Measurements from ENCODE around the gene ATP12A. TPM values are rescaled to one million over a fixed set of nuclear protein-coding genes. Genes with fewer than 3 reads are reported as not detected.

ATP12A gene
- total RNA-seq, 1 donor from 2014 or later = not detected

DNA sequence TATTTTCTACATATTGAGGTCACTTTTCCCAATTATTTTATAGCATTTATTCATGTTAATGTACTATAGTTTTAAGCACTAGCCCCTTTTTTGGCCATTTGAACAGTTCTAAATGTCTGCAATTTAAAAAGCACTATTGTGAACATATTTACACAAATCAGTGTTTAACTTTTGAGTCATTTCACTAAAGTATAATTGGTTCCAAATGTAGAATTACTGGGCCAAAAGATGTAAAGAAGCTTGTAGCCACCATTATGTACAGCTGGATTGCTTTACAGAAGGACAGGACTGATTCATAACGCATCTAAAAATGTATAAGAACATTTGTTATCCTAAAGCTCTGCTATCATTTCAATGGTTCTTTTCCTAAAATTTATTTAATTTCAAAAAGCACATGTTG lies 16.6 kb upstream of the ATP12A start:
- no peak for DNase-seq

DNA sequence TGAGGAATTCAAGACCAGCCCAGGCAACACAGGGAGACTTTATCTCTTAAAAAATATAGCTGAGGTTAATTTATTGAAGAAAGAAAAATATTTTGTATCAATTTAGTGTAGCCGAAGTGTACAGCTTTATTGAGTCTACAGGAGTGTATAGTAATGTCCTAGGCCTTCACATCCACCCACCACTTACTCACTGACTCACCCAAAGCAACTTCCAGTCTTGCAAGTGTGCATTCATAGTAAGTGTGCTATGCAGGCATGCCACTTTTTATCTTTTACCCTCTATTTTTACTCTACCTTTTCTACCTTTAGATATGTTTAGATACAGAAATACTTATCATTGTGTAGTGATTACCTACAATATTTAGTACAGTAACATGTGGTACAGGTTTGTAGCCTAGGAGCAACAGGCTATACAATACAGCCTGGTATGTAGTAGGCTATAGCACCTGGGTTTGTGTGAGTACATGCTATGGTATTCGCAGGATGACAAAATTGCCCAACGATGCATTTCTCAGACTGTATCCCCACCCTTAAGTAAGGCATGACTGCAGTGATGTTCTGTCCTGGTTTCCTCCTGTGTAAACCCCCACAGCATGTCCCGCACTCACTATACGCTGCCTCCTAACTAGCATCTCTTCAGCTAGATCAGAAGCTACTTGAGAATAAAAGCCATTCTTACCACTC lies 15.3 kb upstream of the ATP12A start:
- DNase-seq = no peak

DNA sequence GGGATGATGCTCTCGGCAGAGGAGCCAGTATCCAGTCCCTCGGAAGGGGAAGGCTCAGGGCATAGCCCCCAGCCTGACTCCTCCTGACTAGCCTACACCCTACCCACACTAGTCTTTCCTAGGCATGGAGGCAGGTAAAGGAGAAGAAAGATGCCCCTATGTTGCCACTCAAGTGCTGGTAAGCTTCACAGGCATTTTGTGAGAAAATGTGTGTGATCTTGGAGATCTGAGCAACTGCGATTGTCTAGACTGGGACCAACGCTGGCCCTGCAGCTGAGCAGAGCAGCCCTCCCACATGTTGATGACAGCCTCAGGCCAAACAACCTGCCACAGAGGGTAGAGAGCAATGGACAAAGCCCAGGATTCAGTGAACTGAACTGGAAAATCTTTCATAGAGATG lies 11.7 kb upstream of the ATP12A start:
- no peak for DNase-seq

DNA sequence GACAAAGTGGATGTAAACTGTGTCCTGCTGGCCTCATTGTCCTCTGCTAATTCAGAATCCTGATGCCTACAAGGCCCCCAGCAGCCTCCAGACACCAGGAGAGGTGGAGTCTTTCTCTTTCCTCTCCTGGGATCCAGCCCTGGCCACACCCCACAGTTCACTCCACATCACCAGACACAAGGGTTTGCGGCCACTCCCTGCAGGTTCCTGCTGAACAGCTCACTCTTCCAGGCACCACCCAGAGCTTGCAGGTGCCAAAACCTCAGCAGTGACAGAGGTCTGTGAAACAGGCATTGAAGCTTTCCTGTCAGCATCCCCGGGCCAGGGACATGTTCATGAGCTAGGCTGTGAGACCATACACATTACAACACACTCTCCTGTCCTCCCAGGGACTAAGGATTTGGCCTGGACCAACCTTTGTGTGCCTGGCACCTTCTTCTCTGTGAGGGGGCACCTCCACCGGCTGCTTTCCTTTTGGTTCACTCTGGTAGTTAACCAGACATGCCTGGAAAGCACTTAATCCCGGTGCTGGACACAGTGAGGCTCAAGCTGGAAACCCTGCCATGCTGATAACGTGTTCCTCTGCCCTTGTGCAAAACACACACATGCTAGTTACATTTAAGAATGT lies 11.1 kb upstream of the ATP12A start:
- DNase-seq = no peak

DNA sequence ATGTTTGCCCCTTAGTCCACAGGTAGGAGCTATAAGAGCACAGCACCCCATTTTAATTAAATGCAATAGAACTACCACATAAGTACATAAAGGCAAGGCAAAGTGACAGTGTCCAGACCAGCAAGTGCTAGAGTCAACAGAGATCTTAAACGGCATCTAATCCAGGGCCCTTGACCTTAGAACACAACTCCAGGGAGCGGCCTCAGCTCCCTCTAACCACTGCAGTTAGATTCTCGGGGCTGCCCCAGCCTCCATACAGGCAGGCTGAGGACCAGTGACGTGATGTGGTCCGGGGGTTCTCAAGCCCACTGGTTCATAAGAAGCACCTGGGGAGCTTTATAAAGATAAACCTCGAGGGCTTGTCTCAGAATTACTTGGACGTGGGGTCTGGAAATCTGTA lies 10.0 kb upstream of the ATP12A start:
- DNase-seq = no peak

DNA sequence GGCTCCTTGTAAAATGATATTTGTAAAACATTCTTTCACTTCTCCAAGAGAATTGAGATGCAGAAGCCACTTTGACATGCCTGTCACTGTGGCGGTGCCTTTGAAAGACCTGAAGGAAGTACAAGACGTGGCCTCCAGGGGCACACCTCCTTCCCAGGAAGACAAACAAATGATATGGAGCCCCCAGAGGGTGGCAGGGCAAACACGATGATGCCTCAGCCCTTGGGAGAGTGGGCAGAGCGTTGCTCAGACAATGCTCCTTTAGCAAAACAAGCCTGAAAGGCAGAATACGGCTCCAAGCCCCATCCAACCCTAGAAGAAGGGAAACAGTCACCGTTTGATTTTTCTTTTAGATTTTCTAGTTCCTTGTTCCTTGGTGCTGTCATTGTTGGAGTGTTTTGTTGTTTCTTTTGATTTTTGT lies 9.2 kb upstream of the ATP12A start:
- peak; percentile 19 for DNase-seq

DNA sequence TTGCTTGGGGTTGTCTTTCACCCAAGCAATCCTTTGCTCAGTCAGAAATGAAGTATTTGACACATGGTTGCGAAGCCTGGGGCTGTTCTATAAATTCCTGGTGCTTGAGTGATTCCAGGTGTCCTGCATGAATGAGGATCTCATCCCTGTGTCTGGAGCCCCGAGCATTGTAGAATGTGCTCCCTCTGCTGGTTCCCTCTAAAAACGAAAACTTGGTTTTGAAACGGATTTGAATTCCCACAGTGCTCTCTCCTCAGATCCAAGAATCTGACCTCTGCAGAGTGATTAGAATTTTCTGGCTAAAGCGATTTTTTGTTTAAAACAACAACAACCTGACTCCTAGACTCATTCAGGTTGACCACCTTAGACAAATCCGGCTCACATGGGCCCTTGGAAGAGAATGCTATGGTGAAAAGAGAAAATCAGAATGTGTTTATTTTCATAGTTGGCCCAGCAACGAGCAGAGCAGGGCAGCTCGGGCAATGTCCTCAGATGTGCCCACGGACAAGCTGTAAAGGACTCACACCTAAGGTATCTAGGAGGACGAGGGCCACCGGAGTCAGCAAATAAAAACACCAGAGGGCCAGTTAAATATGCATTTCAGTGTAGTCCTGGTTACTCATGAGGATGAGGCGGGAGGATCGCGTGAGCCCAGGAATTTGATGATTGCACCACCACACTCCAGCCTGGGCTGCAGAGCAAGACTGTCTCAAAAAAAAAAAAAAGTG lies 8.7 kb upstream of the ATP12A start:
- DNase-seq = peak; percentile 66

DNA sequence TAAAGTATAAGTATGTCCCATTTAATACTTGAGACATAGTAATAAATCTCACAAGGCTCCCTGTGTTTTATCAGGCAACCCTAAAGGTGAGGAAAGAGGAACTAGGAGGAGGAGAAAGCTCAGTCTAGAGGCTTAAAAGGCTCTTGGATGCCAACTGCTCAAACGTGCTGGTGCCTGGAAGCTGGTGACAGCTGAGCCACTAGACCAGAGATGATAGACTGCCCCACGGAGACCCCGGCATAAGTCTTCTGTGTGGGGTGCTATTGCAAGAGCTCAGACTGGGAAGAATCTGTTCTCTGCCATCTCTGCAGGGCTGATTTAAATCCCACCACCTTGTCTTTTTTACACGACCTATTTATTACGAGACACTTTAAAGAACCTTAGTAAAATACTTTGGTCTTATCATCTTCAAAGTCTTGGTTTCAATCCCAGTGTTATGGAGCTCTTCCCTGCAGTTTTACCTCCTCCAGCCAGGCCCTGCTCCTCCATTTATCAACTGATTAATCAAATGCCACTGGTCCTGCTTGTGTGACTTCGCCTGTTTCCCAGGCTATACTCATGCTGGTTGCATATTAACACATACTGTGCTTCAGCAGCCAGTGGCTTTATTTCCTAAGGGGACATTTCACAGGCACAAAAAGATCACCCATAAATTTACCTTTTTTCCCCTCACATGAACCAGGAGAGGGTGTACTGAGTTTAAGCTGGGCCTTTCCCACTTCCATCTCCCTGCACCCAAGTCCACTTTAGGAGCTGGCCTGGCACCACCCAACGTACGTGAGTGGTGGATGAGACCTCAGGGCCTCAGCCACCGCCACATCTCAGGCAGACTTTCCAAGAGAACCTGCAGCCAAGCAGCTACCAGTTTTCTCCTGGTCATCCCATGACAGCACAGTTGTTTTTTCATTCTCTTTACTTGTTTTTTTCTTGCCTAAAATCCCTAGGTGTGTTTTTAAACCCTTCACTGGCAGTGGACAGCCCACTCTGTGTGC lies 7.8 kb upstream of the ATP12A start:
- DNase-seq = no peak

DNA sequence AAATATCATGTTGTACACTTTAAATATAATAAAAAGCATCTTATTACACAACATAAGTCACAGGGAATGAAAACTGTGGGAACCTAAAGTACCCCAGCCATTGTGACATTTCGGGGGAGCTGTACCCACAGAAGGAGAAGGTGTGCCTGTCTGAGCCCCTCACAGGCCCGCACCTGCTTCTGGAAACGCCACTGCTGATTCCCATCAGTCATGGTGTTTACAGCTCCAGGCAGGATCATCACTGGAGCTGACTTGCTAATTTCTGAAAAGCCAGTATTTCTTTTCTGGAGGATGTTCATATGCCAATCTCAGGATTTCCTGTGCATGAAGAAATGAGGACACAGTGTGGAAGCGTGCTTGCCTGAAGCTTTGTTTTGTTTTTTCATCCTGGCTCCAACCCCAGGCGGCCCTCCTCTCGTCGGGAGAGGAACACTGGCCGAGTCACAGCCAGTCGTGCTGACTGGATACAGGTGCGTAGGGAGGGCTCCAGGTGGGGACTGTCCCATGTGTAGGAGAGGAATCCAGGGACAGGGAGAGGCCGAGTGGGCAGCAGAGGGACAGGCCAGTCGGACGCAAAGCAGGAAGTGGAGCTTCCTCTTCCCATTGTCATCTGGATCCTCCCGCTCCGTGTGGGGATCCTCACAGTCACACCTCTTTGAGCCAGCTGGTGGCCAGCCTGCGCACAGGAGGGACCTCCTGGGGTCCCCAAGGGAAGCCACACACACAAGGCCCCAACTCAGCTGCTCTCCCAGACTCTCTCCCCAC lies 4.2 kb upstream of the ATP12A start:
- no peak for DNase-seq

DNA sequence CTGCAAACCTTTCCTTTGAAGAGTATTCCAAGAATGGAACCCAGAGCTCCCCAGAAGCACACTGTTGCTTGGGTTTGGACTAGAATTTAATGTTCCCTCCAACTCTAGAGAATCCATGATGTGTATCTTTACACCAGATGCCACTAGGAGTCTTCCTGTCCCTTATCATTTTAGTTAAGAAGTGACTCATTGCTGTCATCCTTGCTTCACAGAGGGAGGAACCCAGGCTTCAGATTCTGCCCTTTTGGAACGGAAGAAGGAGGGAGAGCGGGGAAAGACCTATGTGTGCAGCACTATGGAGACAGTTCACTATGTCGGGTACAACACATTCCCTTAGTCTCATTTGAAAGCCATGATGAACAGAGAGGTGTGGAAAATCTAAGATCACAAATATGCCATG lies 2.1 kb upstream of the ATP12A start:
- DNase-seq = no peak

DNA sequence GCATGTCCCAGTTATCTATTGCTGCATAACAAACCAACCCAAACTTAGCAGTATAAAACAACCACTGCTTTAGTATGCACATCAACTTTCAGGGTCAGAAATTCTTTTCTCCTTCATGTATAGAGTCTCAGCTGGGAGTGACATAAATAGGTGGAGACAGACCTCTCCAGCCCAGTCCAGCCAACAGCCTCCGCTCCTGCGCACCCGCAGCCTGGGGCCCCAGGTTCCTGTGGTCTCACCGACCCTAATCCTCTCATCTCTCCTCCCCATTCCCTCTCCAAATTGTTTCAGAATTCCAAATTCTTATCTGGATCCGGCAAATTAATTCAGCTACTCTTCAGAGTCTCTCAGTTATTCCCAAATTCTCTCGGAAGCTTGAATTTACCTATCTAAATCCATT lies 522 bp upstream of the ATP12A start:
- no peak for DNase-seq

DNA sequence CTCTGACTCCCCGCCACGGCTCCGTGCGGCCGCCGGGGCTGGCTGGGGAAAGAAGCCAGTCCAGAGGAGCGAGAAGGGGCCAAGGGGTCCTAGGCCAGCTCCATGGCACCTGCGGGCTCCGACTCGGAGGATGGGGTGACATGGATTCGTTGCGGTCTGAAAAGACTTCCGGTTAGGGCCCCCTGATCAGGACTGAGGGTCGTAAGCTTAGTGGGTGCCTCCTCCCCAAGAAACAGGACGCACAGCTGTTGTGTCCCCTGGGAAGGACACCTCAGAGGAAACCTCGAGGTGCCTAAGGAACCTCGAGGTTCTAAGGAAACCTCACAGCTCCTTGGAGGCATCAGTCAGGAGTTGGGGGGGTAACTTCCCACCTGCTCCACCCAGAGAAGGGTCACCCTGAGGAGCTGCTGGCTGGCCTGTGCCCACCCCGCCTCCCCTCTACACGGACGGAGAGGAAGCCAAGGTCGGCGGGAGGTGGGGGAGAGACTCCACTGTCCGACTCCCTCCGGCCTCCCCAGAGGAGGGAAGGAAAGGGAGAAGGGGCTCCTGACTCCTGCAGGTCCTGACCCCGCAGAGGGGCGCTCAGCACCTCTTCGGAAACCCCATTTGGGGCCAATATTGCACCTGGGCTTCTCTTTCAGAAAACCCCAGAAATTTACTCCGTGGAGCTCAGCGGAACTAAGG lies 855 bp downstream of the ATP12A start:
- no peak for DNase-seq

DNA sequence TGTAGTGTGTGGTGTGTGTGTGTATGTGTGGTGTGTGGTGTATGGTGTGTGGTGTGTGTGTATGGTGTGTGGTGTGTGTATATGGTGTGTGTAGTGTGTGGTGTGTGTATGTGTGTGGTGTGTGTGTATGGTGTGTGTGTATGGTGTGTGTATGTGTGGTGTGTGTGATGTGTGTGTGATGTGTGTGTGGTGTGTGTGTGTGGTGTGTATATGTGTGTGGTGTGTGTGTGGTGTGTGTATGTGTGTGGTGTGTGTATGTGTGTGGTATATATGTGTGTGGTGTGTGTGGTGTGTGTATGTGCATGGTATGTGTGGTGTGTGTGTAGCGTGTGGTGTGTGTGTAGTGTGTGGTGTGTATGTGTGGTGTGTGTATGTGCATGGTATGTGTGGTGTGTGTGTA lies 1.7 kb downstream of the ATP12A start:
- no peak for DNase-seq

DNA sequence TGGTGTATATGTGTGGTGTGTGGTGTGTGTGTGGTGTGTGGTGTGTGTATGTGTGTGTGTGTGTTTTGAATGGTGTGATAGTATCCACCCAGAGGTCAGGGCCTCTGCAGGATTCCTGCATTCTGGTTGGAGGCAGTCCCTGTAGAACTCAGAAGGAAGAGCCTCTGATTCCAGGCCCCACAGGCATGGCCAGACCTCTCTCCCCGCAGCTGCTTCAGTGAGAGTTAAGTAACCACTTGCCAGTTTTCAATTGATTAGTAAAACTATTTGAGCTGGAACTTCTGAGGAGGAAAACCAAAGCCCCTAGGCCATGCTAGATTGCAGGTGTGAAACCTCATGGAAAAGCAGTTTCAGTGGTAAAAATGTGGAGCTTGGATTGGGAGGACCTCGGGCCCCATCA lies 2.1 kb downstream of the ATP12A start:
- DNase-seq = no peak

DNA sequence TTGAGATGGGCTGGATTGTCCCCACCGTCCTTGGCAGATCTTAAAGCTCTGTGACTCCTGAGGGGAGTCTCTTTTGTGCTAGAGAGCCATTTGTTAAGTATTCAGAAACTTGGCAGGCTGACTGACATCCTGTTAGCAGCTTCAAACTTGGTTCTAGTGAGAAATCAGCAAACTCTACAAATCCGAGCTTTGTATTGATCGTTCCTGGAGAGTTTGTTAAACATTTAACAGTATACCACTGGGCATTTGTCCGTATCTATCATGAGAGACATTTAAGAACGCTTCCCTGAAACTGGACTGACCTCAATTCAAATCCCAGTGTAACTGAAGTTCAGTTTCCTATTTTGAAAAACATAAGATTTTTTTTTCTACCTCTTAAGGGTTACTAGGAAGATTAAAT lies 3.1 kb downstream of the ATP12A start:
- no peak for DNase-seq

DNA sequence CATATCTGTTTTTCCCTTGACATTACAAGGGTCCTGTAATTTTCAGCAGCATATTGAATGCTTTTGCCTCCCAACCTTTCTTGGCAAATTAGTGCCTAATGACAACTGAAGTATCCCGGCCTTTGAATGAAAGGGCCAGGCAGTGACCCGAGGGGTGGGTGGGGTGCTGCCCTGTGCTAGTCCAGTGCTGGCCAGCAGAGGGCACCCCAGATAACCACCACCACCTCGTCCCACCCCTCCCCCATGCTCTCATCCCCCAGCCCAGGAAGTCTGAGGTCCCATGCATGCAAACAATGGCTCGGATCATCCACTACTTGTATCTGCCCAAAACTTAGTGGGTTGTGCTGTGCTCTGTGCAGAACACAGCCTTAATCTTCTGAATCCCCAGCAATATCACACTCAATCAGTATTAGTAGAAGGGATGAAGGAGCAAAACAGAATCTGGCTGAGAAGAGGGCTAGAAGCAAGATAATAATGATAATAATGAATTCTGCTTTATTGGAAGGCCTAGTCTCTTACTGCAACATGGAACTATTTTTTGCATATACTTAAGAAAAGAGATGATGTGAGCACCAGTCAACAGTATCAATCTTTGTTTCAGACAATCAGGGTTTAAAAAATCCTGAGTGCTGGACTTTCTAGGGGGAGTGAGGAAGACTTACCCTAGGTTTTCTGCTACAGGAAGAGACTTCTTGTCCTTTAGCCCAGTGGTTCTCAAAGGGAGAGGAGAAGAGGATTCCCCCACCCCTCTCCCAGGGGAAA lies 3.8 kb downstream of the ATP12A start:
- DNase-seq = peak; percentile 58

DNA sequence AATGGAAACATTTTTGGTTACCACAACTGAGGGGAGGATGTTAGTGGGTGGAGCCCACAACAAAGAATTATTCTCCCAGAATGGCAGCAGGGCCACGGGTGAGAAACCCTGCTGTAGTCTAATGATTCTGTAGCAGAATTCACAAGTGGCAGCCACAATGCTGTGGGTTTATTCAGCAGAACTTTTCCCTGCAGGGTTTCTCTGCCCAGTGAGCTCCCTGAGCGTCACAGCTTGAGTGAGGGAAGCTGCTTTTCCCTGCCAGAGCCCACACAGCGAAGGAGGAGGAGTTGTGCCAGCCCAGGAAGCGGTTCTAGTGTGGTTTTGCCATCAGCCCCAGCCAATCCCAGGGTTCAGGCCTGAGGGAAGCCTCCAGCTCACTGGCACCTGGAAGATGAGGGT lies 4.4 kb downstream of the ATP12A start:
- no peak for DNase-seq

DNA sequence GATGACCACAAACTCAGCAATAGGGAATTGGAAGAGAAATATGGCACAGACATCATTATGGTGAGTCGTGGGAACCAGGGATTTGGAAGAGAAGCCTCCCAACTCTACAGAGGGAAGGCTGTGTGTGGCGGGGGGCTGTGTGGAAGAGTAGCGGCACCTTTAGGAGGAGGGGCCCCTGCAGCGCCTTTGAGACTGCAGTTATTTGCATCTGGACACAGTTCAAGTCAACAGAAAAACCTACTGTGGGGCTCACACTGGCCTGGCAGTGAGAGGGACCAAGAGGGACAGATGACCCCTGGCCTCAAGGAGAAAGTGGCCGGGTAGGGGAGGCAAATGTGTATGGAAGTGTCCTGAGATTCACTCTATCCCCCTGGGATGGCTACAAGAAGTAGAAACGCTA lies 5.1 kb downstream of the ATP12A start:
- DNase-seq = no peak

DNA sequence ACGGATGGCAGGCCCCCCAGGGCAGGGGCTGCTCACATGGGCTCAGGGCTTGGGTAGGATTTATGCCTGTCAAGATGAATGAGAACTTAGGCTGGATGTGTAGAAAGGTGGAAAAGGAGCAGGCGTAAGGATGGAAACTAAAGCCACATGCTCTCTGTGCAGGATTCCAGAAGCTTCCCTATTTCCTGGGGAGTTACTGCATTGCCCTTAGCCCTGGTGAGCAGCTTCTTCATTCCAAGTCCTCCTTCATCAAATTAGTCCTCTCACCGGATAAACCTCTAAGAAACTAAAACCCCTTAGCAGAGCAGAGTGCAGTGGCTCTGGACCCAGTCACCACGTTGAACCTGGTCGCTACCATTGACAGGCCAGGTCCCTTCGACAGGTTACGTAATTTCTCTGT lies 7.4 kb downstream of the ATP12A start:
- no peak for DNase-seq

DNA sequence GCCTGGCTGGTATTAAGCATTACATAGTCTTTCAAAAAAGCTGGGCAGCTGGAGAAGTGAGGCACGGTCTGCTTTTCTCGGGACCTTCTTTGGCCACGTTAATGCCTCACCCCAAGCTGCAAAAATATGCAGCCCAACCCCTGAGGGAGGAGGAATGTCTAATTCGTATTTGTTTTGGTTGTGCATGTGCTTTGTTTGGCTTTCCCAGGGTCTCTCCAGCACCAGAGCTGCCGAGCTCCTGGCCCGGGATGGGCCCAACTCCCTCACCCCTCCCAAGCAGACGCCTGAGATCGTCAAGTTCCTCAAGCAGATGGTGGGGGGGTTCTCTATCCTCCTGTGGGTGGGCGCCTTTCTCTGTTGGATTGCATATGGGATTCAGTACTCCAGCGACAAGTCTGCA lies 7.9 kb downstream of the ATP12A start:
- no peak for DNase-seq

DNA sequence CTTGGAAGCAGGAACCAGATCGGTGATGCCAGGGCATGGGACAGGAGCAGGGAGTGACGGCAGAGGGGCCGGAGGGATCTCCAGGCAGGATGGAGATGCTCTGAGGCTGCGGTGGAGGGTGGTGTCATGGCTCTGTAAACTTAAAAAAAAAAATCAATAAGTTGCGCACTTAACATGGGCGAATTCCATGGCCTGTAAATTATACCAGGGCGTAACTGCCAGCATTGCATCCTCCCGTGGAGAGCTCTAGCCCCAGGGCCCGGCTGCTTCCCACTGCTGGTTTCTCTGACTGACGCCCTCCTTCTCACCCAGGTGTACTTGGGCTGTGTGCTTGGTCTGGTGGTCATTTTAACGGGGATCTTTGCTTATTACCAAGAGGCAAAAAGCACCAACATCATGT lies 8.7 kb downstream of the ATP12A start:
- no peak for DNase-seq

Measured in dermis blood vessel endothelial cell (primary cell).